VCaP (cell line): ENCODE data around the gene CMTM6.

Source experiments
- H3K27ac ChIP-seq: fragments of 450-650 bp; 2 replicates; pipeline ENCODE4 v1.5.1; 2017
- CTCF ChIP-seq: fragments of 450-650 bp; conservative IDR thresholded peaks from 2 replicates; pipeline ENCODE4 v1.5.1; 2017; ENCODE audit warnings: mild to moderate bottlenecking, moderate library complexity

Gene CMTM6

GRCh38 chr3:32436816-32437189 lies 65.8 kb downstream of the CMTM6 start:
- no peak for TF ChIP-seq CTCF
- peak overlapping the region; percentile 75; the same call in 1 of the 2 replicates for H3K27ac ChIP-seq

DNA sequence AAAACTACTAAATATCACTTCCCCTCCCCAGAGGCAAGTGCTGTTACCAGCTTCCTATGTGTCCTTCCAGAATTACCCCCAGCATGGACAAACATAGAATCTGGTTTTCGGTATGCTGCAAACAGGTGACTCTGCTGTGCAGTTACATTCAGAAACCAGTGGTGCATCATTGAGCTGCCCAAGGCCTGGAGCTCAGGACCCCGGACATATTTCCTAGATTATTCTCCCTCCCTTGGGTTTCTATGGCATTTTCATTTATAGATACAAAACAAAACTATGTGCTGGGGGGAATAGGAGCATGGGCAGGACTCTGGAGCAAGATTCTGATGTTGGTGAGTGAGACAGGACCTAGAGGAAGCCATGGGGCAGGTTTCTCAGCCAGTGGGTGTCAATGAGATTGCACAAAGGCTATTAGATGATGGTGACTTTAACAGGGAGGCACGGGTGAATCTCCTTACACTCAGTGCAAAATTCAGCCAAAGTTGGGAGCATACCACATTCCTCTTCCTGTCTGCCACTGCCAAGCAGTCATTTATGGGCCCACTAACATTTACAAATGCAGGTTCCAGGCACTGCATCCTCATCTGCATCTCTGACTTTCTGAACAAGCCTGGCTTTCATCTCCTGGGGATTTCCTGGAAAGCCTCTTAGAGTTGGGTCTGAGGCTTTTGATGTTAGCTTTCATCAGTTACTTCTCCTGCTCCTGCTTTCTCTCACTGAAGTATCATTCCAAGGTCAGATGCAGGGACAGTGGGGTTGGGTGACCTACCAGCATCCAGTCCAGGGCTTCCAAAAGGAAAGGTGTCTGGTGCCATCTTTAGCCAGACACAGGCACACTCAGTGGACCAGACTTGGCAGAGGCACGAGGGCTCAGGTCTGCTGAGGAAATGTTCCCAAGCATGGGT lies 66.5 kb downstream of the CMTM6 start:
- H3K27ac ChIP-seq = peak overlapping the region; percentile 75; the same call in 1 of the 2 replicates
- TF ChIP-seq CTCF = no peak

DNA sequence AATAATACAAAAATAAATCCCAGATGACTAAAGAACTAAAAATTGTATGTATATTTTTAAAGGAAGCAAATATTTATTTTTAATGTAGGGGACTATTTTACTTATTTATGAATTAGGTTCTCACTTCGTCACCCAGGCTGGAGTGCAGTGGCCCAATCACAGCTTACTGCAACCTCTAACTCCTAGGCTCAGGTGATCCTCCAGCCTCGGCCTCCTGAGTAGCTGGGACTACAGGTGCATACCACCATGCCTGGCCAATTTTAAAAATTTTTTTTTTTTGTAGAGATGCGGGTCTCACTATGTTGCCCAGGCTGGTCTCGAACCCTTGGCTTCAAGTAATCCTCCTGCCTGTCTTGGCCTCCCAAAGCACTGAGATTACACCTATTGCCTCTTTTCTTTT lies 68.4 kb downstream of the CMTM6 start:
- TF ChIP-seq CTCF = no peak
- no peak overlapping the region for H3K27ac ChIP-seq

DNA sequence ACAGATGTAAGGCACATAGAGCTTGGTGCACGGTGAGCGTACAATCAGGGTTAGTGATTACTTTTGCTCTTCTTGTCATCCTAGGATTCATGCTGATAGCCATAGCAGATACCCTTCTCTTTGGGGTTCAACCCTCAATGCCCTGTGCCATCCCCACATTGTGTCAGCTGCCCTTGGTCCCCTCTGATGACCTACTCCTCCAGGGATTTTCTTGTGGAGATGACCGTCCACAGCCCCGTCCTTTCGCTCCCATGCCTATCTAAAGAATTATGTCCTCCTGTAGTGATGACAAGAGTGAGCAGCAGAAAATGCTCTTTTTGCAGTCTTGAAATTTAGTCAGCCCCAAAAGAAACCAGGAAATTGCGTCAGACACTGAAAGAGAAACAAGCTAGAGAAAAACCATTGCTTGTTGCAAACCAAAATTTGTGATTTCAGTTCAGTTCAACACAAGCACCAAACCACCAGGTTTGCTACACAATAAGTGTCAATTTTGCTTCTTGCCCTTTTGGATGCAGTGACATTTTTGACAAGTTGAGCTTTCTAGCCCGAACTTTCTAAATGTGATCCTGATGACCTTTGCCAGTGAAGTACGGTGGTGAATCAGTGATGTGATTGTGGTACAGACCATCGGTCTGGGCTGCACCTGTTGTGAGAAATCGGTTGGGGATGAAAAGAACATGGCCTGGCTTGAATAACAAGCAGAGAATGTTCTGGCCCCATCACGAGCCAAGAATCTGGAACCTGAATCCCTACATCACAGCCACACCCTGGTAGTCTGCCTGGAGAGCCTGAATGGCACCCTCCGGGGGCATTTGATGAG lies 69.7 kb downstream of the CMTM6 start:
- H3K27ac ChIP-seq = no peak overlapping the region
- no peak for TF ChIP-seq CTCF

GRCh38 chr3:32432045-32432710 lies 70.5 kb downstream of the CMTM6 start:
- no peak overlapping the region for H3K27ac ChIP-seq

DNA sequence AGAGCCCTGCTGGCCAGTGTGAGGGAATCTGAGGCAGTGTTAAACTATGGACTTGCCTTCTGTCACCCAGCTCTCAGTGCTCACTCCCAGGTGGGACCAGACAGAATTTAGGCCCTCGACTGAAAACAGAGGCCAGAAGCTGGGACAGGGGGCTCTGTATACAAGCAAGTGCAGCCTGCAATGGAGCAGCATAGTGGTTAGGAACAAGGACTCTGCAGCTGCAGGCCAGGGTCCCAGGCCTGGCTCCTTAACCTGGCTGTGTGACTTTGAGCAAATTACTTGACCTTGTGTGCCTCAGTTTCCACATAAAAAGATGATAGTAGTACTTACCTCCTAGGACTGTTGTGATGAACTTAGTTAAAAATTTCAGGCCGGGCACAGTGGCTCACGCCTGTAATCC lies 71.2 kb downstream of the CMTM6 start:
- TF ChIP-seq CTCF = no peak
- no peak overlapping the region for H3K27ac ChIP-seq

More at GRCh38 chr3:32432045-32432710, 70.5 kb downstream of the CMTM6 start:
- no peak for TF ChIP-seq CTCF
